Myocyte (in vitro differentiated cells): ENCODE data around the gene HPS5. TPM values are rescaled to one million over a fixed set of nuclear protein-coding genes. Genes with fewer than 3 reads are reported as not detected.

Experiments
- DNase-seq: peaks from one replicate; pipeline ENCODE4 v3.0.0-alpha.2; 2012; ENCODE audit warnings: low read depth
- total RNA-seq: library from RNA; depleted of rRNA; stranded (reverse); fragments of >200 nt; gene quantifications from 2 replicates; pipeline ENCODE4 v1.2.3, GENCODE V29; 2014

Gene HPS5
- total RNA-seq, 1 donor from 2014 or later, result 19.5 TPM

- no peak for DNase-seq
Measured at GRCh38 chr11:18319914-18320313, 2.0 kb downstream of the HPS5 start.

- no peak for DNase-seq
Measured at GRCh38 chr11:18317551-18317950, 4.4 kb downstream of the HPS5 start.

- DNase-seq, result no peak
Measured at GRCh38 chr11:18315893-18316292, 6.0 kb downstream of the HPS5 start.

- no peak for DNase-seq
Measured at GRCh38 chr11:18314784-18315523, 7.0 kb downstream of the HPS5 start.

GRCh38 chr11:18313965-18314763 lies 7.8 kb downstream of the HPS5 start:
- DNase-seq, result no peak

GRCh38 chr11:18312663-18313420 lies 9.1 kb downstream of the HPS5 start:
- peak; percentile 40 for DNase-seq

- no peak for DNase-seq
Measured at GRCh38 chr11:18312012-18312411, 9.9 kb downstream of the HPS5 start.

GRCh38 chr11:18310800-18311340 lies 11.1 kb downstream of the HPS5 start:
- DNase-seq, result peak; percentile 28

- no peak for DNase-seq
Measured at GRCh38 chr11:18309691-18310090, 12.2 kb downstream of the HPS5 start.

GRCh38 chr11:18308242-18308641 lies 13.7 kb downstream of the HPS5 start:
- DNase-seq, result no peak

GRCh38 chr11:18307461-18308139 lies 14.3 kb downstream of the HPS5 start:
- DNase-seq, result no peak

GRCh38 chr11:18304745-18305144 lies 17.2 kb downstream of the HPS5 start:
- no peak for DNase-seq

- DNase-seq, result no peak
Measured at GRCh38 chr11:18299721-18300120, 22.2 kb downstream of the HPS5 start.

GRCh38 chr11:18295316-18295715 lies 26.6 kb downstream of the HPS5 start:
- no peak for DNase-seq

GRCh38 chr11:18294862-18295261 lies 27.1 kb downstream of the HPS5 start:
- no peak for DNase-seq

GRCh38 chr11:18288911-18289310 lies 33.0 kb downstream of the HPS5 start:
- DNase-seq, result no peak

- no peak for DNase-seq
Measured at GRCh38 chr11:18285841-18286240, 36.1 kb downstream of the HPS5 start.

- no peak for DNase-seq
Measured at GRCh38 chr11:18282626-18283025, 39.3 kb downstream of the HPS5 start.

- DNase-seq, result no peak
Measured at GRCh38 chr11:18280438-18281045, 41.4 kb downstream of the HPS5 start.

- DNase-seq, result no peak
Measured at GRCh38 chr11:18277565-18278271, 44.2 kb downstream of the HPS5 start.
